Neuronal stem cell (in vitro differentiated cells): ENCODE data around the gene LPP.

ENCODE experiments used
- DNase-seq: peaks from one replicate; pipeline ENCODE4 v3.0.0-alpha.2; 2013; ENCODE audit warnings: low spot score
- H2AFZ ChIP-seq: one replicate; pipeline ENCODE4 v1.6.1; 2013; ENCODE audit warnings: mild to moderate bottlenecking, low read length, inconsistent platforms
- H2AK5ac ChIP-seq: 2 replicates; pipeline ENCODE4 v1.6.1; 2013; ENCODE audit warnings: low read depth, mild to moderate bottlenecking, inconsistent platforms, low read length, moderate library complexity, mixed read lengths
- H2BK120ac ChIP-seq: 2 replicates; pipeline ENCODE4 v1.6.1; 2013; ENCODE audit warnings: low read depth, mild to moderate bottlenecking, inconsistent platforms, low read length, moderate library complexity, mixed read lengths
- H2BK12ac ChIP-seq: one replicate; pipeline ENCODE4 v1.6.1; 2013; ENCODE audit warnings: low read length, inconsistent platforms
- H2BK15ac ChIP-seq: 2 replicates; pipeline ENCODE4 v1.6.1; 2013; ENCODE audit warnings: mild to moderate bottlenecking, low read length, inconsistent platforms, mixed read lengths
- H2BK5ac ChIP-seq: one replicate; pipeline ENCODE4 v1.6.1; 2013; ENCODE audit warnings: inconsistent platforms, mild to moderate bottlenecking, low read length, moderate library complexity
- H3K14ac ChIP-seq: one replicate; pipeline ENCODE4 v1.6.1; 2013; ENCODE audit warnings: low read length, inconsistent platforms
- H3K18ac ChIP-seq: 2 replicates; pipeline ENCODE4 v1.6.1; 2013; ENCODE audit warnings: low read length, inconsistent platforms
- H3K23ac ChIP-seq: 2 replicates; pipeline ENCODE4 v1.6.1; 2013; ENCODE audit warnings: low read depth, mild to moderate bottlenecking, mixed read lengths, low read length, inconsistent platforms; ENCODE audit not compliant: poor library complexity
- H3K27ac ChIP-seq: replicated peaks from 3 replicates; pipeline ENCODE4 v1.5.1; 2013; ENCODE audit warnings: low read length, inconsistent platforms
- H3K27me3 ChIP-seq, 3 experiments: 2 replicates each; pipeline ENCODE4 v1.6.1; 2013; ENCODE audit warnings: low read length in 3 of 3, mild to moderate bottlenecking in 2 of 3, inconsistent platforms in 1 of 3, low read depth in 1 of 3, mixed read lengths in 1 of 3, moderate library complexity in 1 of 3; ENCODE audit not compliant: control insufficient read depth in 3 of 3, insufficient read depth in 3 of 3
- H3K36me3 ChIP-seq, 2 donors: replicated peaks in 1 of 2; 2 replicates each; pipeline ENCODE4 v1.6.1; 2013; ENCODE audit warnings: low read length in 2 of 2; ENCODE audit not compliant: control insufficient read depth in 2 of 2, insufficient read depth in 2 of 2
- H3K4ac ChIP-seq: 2 replicates; pipeline ENCODE4 v1.6.1; 2013; ENCODE audit warnings: inconsistent platforms, mild to moderate bottlenecking, low read length, moderate library complexity
- H3K4me1 ChIP-seq, 2 donors: 1 replicate in 1 of 2; 2 replicates in 1 of 2; pipeline ENCODE4 v1.6.1; 2013; ENCODE audit warnings: low read length in 2 of 2, low read depth in 1 of 2; ENCODE audit not compliant: control insufficient read depth in 2 of 2, insufficient read depth in 1 of 2
- H3K4me2 ChIP-seq: one replicate; pipeline ENCODE4 v1.6.1; 2013; ENCODE audit warnings: mild to moderate bottlenecking, low read length, inconsistent platforms; ENCODE audit not compliant: insufficient read depth, poor library complexity, severe bottlenecking
- H3K4me3 ChIP-seq, 2 donors: 2 replicates each; pipeline ENCODE4 v1.5.1; 2013; ENCODE audit warnings: low read length in 2 of 2, mild to moderate bottlenecking in 2 of 2, inconsistent platforms in 1 of 2, moderate library complexity in 1 of 2
- H3K79me1 ChIP-seq: one replicate; pipeline ENCODE4 v1.6.1; 2013; ENCODE audit warnings: low read depth, mild to moderate bottlenecking, inconsistent platforms, low read length, moderate library complexity
- H3K9ac ChIP-seq: one replicate; pipeline ENCODE4 v1.6.1; 2013; ENCODE audit warnings: mild to moderate bottlenecking, low read depth, low read length, inconsistent platforms; ENCODE audit not compliant: poor library complexity
- H3K9me3 ChIP-seq, 2 donors: replicated peaks in 1 of 2; 2 replicates each; pipeline versions ENCODE3 to v1.6.1; 2013; ENCODE audit warnings: low read length in 2 of 2, mild to moderate bottlenecking in 2 of 2, inconsistent platforms in 1 of 2, low read depth in 1 of 2, mixed read lengths in 1 of 2, moderate library complexity in 1 of 2; ENCODE audit not compliant: control insufficient read depth in 2 of 2, insufficient read depth in 1 of 2
- H4K8ac ChIP-seq: one replicate; pipeline ENCODE4 v1.6.1; 2013; ENCODE audit warnings: low read depth, mild to moderate bottlenecking, inconsistent platforms, low read length, moderate library complexity
- H4K91ac ChIP-seq: one replicate; pipeline ENCODE4 v1.6.1; 2013; ENCODE audit warnings: low read length, low read depth, mild to moderate bottlenecking, inconsistent platforms; ENCODE audit not compliant: poor library complexity
- WGBS, 2 donors: extraction: QIAGEN DNeasy Blood & Tissue Kit; methylation state at CpG; one replicate each; pipeline ENCODE4 v1.1.7; 2013; ENCODE audit warnings: missing lambda C conversion rate in 2 of 2, mixed read lengths in 1 of 2; ENCODE audit not compliant: insufficient read length in 2 of 2, insufficient replicate concordance in 1 of 2; ENCODE audit errors: extremely low coverage in 2 of 2; 5-methylcytosine and 5-hydroxymethylcytosine counted together

Gene LPP

DNA sequence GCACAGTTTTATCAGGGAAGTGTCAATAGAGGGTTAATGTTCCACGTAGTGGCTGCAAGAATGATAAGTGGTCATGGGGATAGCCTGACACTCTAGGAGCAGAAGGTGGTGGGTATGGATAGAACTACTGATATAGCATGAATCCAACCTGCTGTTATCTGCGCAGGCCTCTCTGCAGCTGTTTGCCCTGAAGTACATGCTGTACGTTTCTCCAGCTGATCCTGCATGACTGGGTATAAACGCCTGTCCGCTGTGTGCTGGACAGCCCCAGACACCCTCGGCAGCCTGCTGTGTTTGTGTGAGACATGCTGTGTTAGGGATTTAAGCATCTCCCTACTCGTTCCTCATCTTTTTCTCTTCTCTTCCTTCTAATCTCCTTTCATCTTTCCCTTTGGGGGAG, 87.1 kb downstream of the LPP start:
- no peak overlapping the region for H3K14ac ChIP-seq
- no peaks in the 10 kb centered on the region for H3K9me3 ChIP-seq
- no peak overlapping the region for H2BK5ac ChIP-seq
- H4K8ac ChIP-seq: no peak overlapping the region
- no peak overlapping the region for H2BK15ac ChIP-seq
- DNase-seq: no peak
- H3K36me3 ChIP-seq: peaks cover 0 to 10% of the 10 kb centered on the region in 2 donors
- H3K27ac ChIP-seq: no peak overlapping the region
- no peak overlapping the region for H2AFZ ChIP-seq
- peaks cover 2% of the 10 kb centered on the region for H3K79me1 ChIP-seq
- H3K4me3 ChIP-seq: no peak overlapping the region
- peaks cover 0 to 7% of the 10 kb centered on the region in 2 donors for H3K4me1 ChIP-seq
- H3K4me2 ChIP-seq: no peak overlapping the region
- WGBS, 2 donors: no CpG with 5 or more reads among the region's 7 CpGs
- no peak overlapping the region for H4K91ac ChIP-seq
- no peak overlapping the region for H3K4ac ChIP-seq
- no peak overlapping the region for H2BK12ac ChIP-seq
- H3K27me3 ChIP-seq: no peaks in the 10 kb centered on the region
- H2AK5ac ChIP-seq: no peak overlapping the region
- no peak overlapping the region for H3K9ac ChIP-seq
- H3K18ac ChIP-seq: no peak overlapping the region
- H2BK120ac ChIP-seq: no peak overlapping the region
- H3K23ac ChIP-seq: no peak overlapping the region

DNA sequence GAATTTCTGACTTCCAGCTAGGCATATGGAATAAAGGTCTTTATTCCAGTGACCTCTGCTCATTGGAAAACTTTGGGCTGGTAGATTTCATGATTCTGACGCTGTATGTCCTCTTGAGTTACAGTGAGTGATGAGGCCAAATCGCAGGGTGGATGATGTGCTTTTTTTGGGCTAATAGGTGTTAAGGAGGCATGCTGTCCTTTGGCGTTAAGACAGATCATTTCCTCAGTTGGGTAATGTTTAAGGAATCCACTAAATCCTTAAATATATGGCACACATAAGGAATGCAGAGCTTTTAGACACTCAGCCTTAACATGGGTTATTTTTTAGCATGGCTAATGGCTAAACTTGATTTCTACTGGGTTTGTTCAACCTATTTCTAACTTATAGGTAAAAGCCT, 87.9 kb downstream of the LPP start:
- H4K8ac ChIP-seq: no peak overlapping the region
- peaks cover 0 to 5% of the 10 kb centered on the region in 2 donors for H3K4me1 ChIP-seq
- no peak overlapping the region for H3K27ac ChIP-seq
- H3K4ac ChIP-seq: no peak overlapping the region
- no peak overlapping the region for H3K4me3 ChIP-seq
- H2BK5ac ChIP-seq: no peak overlapping the region
- H4K91ac ChIP-seq: no peak overlapping the region
- H2AFZ ChIP-seq: no peak overlapping the region
- H3K14ac ChIP-seq: no peak overlapping the region
- H3K27me3 ChIP-seq: no peaks in the 10 kb centered on the region
- H2BK12ac ChIP-seq: no peak overlapping the region
- no peaks in the 10 kb centered on the region for H3K9me3 ChIP-seq
- H3K79me1 ChIP-seq: peaks cover 2% of the 10 kb centered on the region
- H2BK120ac ChIP-seq: no peak overlapping the region
- no peak overlapping the region for H2BK15ac ChIP-seq
- H2AK5ac ChIP-seq: no peak overlapping the region
- WGBS, 2 donors: no CpG with 5 or more reads among the region's 3 CpGs
- no peak overlapping the region for H3K4me2 ChIP-seq
- H3K9ac ChIP-seq: no peak overlapping the region
- DNase-seq: no peak
- H3K23ac ChIP-seq: no peak overlapping the region
- no peak overlapping the region for H3K18ac ChIP-seq
- peaks cover 0 to 12% of the 10 kb centered on the region in 2 donors for H3K36me3 ChIP-seq

DNA sequence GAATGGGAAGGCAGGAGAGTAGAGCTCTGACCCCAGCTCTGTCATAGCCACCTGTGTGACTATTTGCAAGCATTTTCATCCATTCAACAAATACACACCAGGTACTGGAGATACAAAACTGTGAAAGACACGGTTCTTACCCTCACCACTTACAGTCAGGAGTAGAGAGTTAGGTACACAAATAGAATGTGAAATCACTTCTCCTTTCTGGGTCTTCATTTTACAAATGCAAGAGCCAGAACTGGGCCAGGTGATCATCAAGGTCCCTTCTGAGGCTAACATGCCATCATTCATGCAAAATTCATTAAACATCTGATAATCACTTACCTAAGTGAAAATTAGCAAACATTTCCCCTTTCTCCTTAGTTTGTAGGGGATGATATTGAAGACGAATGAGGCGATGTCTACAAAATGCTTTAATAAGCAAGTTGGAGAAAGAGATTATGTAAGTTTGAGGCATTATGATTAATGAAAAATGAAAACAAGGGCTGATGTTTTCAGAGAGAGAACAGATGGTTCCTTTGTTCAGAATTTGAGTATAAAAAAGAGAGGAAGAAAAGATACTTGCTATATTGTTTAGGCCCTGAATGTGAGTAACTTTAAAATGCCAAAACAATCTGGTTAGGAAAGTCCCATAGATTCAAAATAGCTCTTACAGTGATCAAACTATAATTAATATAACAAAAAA, 88.6 kb downstream of the LPP start:
- Histone ChIP-seq H3K23ac (no peak overlapping the region), H4K91ac (no peak overlapping the region), H2BK12ac (no peak overlapping the region), H3K9ac (no peak overlapping the region), H2BK15ac (no peak overlapping the region), H3K4me2 (no peak overlapping the region), H3K14ac (no peak overlapping the region), H3K79me1 (peaks cover 2% of the 10 kb centered on the region), H2AK5ac (no peak overlapping the region), H3K9me3 (no peaks in the 10 kb centered on the region), H2AFZ (no peak overlapping the region), H4K8ac (no peak overlapping the region), H3K27me3 (no peaks in the 10 kb centered on the region), H3K27ac (no peak overlapping the region), H2BK5ac (no peak overlapping the region), H3K4me1 (peaks cover 0 to 5% of the 10 kb centered on the region in 2 donors), H3K36me3 (peaks cover 0 to 13% of the 10 kb centered on the region in 2 donors), H3K18ac (no peak overlapping the region), H3K4ac (no peak overlapping the region), H2BK120ac (no peak overlapping the region), H3K4me3 (no peak overlapping the region)
- DNase-seq: no peak
- WGBS, 2 donors: no CpG with 5 or more reads among the region's 3 CpGs

DNA sequence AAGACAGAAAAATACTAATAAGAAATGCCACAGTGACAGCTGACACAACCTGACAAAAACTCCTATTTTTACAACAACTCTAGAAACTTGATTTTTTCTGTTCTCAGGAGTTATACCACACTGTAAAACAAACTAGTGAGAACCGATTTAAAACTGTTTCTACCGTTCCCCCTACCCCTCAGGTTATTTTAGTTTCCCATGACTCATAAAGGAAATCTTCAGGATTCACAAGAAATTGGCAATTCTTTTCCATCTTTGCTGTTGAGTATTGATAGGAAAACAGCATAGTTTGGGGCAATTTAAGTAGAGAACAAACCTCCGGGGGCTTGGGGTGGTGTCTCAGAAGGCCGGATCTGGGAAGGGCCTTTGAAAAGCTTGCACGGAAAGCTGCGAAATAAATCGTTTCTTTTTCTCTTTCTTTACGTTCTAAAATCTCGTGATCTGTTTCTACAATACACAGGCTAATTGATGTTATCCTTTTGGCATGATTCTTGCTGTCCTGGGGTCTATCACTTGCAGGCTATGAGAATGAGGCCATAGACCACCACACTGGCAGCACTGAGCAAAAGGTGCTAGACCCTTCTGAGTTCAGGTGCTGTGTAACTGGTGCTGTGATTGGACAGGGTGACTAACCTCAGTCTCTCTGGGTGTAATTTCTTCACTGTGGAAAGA, 89.3 kb downstream of the LPP start:
- no peak overlapping the region for H3K18ac ChIP-seq
- peaks cover 2% of the 10 kb centered on the region for H3K79me1 ChIP-seq
- WGBS, 2 donors: no CpG with 5 or more reads among the region's 9 CpGs
- H3K4ac ChIP-seq: no peak overlapping the region
- peaks cover 0 to 13% of the 10 kb centered on the region in 2 donors for H3K36me3 ChIP-seq
- no peak overlapping the region for H2BK120ac ChIP-seq
- H2AFZ ChIP-seq: no peak overlapping the region
- no peak overlapping the region for H3K23ac ChIP-seq
- H3K14ac ChIP-seq: no peak overlapping the region
- no peak overlapping the region for H2AK5ac ChIP-seq
- no peak overlapping the region for H3K4me3 ChIP-seq
- no peak overlapping the region for H2BK15ac ChIP-seq
- no peak for DNase-seq
- peaks cover 0 to 5% of the 10 kb centered on the region in 2 donors for H3K4me1 ChIP-seq
- H4K91ac ChIP-seq: no peak overlapping the region
- H3K9ac ChIP-seq: no peak overlapping the region
- no peak overlapping the region for H3K4me2 ChIP-seq
- H3K9me3 ChIP-seq: no peaks in the 10 kb centered on the region
- H2BK5ac ChIP-seq: no peak overlapping the region
- H2BK12ac ChIP-seq: no peak overlapping the region
- no peak overlapping the region for H4K8ac ChIP-seq
- H3K27me3 ChIP-seq: no peaks in the 10 kb centered on the region
- H3K27ac ChIP-seq: no peak overlapping the region
